H9 (cell line): ENCODE measurements around the gene SLC35B2. TPM values are rescaled to one million over a fixed set of nuclear protein-coding genes. Genes with fewer than 3 reads are reported as not detected.

Experiments used
- DNase-seq: peaks from one replicate; pipeline ENCODE4 v3.0.0-alpha.2; 2017
- H2AFZ ChIP-seq: one replicate; pipeline ENCODE4 v1.6.1; 2013; ENCODE audit warnings: mild to moderate bottlenecking, low read length, control low read depth, moderate library complexity
- H2AK5ac ChIP-seq: 2 replicates; pipeline ENCODE4 v1.6.1; 2013; ENCODE audit warnings: low read length, control low read depth, mixed read lengths; ENCODE audit not compliant: insufficient read length
- H2BK120ac ChIP-seq: one replicate; pipeline ENCODE4 v1.6.1; 2013; ENCODE audit warnings: low read depth, mild to moderate bottlenecking, low read length, control low read depth, inconsistent platforms; ENCODE audit not compliant: poor library complexity, severe bottlenecking
- H2BK12ac ChIP-seq: 2 replicates; pipeline ENCODE4 v1.6.1; 2013; ENCODE audit warnings: low read length, control low read depth, mixed read lengths, low read depth; ENCODE audit not compliant: insufficient read length
- H2BK15ac ChIP-seq: 2 replicates; pipeline ENCODE4 v1.6.1; 2013; ENCODE audit warnings: low read depth, low read length, control low read depth
- H2BK20ac ChIP-seq: one replicate; pipeline ENCODE4 v1.6.1; 2013; ENCODE audit warnings: low read depth, mild to moderate bottlenecking, low read length, control low read depth, inconsistent platforms; ENCODE audit not compliant: poor library complexity, severe bottlenecking
- H2BK5ac ChIP-seq: 2 replicates; pipeline ENCODE4 v1.6.1; 2013; ENCODE audit warnings: low read length, control low read depth, mixed read lengths; ENCODE audit not compliant: insufficient read length
- H3K14ac ChIP-seq: 2 replicates; pipeline ENCODE4 v1.6.1; 2013; ENCODE audit warnings: low read length, control low read depth; ENCODE audit not compliant: insufficient read depth
- H3K18ac ChIP-seq: 2 replicates; pipeline ENCODE4 v1.6.1; 2013; ENCODE audit warnings: low read depth, mild to moderate bottlenecking, mixed read lengths, low read length, control low read depth; ENCODE audit not compliant: insufficient read length
- H3K23ac ChIP-seq: 2 replicates; pipeline ENCODE4 v1.6.1; 2013; ENCODE audit warnings: low read length, control low read depth, mixed read lengths, low read depth; ENCODE audit not compliant: insufficient read length
- H3K23me2 ChIP-seq: 2 replicates; pipeline ENCODE4 v1.6.1; 2013; ENCODE audit warnings: low read depth, mild to moderate bottlenecking, mixed read lengths, low read length, control low read depth; ENCODE audit not compliant: insufficient read length, poor library complexity, severe bottlenecking
- H3K27ac ChIP-seq: 2 replicates; pipeline ENCODE4 v1.5.1; 2013; ENCODE audit warnings: low read length, control low read depth, mixed read lengths, low read depth; ENCODE audit not compliant: insufficient read length
- H3K27me3 ChIP-seq: 2 replicates; pipeline ENCODE4 v1.6.1; 2013; ENCODE audit warnings: low read length, control low read depth, inconsistent platforms; ENCODE audit not compliant: insufficient read depth
- H3K4ac ChIP-seq: 2 replicates; pipeline ENCODE4 v1.6.1; 2013; ENCODE audit warnings: low read depth, mild to moderate bottlenecking, control low read depth, inconsistent platforms, low read length, moderate library complexity
- H3K4me1 ChIP-seq: 2 replicates; pipeline ENCODE4 v1.6.1; 2013; ENCODE audit warnings: low read length, control low read depth, inconsistent platforms; ENCODE audit not compliant: insufficient read depth
- H3K4me2 ChIP-seq: 2 replicates; pipeline ENCODE4 v1.6.1; 2013; ENCODE audit warnings: low read length, control low read depth, mixed read lengths; ENCODE audit not compliant: insufficient read length, insufficient read depth
- H3K56ac ChIP-seq: 2 replicates; pipeline ENCODE4 v1.6.1; 2013; ENCODE audit warnings: low read depth, mild to moderate bottlenecking, mixed read lengths, low read length, control low read depth; ENCODE audit not compliant: insufficient read length
- H3K79me1 ChIP-seq: 2 replicates; pipeline ENCODE4 v1.6.1; 2013; ENCODE audit warnings: low read depth, mild to moderate bottlenecking, moderate library complexity, low read length, control low read depth, inconsistent platforms; ENCODE audit not compliant: insufficient read depth, poor library complexity, severe bottlenecking
- H3K79me2 ChIP-seq: 2 replicates; pipeline ENCODE4 v1.6.1; 2013; ENCODE audit warnings: low read length, control low read depth, inconsistent platforms; ENCODE audit not compliant: insufficient read depth
- H3K9ac ChIP-seq: 2 replicates; pipeline ENCODE4 v1.6.1; 2013; ENCODE audit warnings: low read length, control low read depth, mixed read lengths; ENCODE audit not compliant: insufficient read length; ENCODE audit errors: extremely low read depth
- H3K9me3 ChIP-seq: one replicate; pipeline ENCODE4 v1.6.1; 2013; ENCODE audit warnings: low read depth, low read length, inconsistent platforms; ENCODE audit not compliant: control insufficient read depth
- H3T11ph ChIP-seq: one replicate; pipeline ENCODE4 v1.6.1; 2013; ENCODE audit warnings: mild to moderate bottlenecking, low read length, control low read depth, inconsistent platforms
- H4K20me1 ChIP-seq: one replicate; pipeline ENCODE4 v1.6.1; 2013; ENCODE audit not compliant: control insufficient read depth, insufficient read length, insufficient read depth
- H4K5ac ChIP-seq: 2 replicates; pipeline ENCODE4 v1.6.1; 2013; ENCODE audit warnings: low read depth, mild to moderate bottlenecking, mixed read lengths, low read length, control low read depth; ENCODE audit not compliant: insufficient read length
- H4K8ac ChIP-seq: replicated peaks from 2 replicates; pipeline ENCODE4 v1.6.1; 2013; ENCODE audit warnings: low read length, control low read depth, mixed read lengths, low read depth; ENCODE audit not compliant: insufficient read length
- H4K91ac ChIP-seq: 2 replicates; pipeline ENCODE4 v1.6.1; 2013; ENCODE audit warnings: low read depth, mild to moderate bottlenecking, moderate library complexity, mixed read lengths, low read length, control low read depth; ENCODE audit not compliant: insufficient read length
- H3K27ac Mint-ChIP-seq, 3 experiments: 2 replicates in 2 of 3; 3 replicates in 1 of 3; pipeline ENCODE4 v1.8.0; 2020 to 2021; ENCODE audit warnings: mixed read lengths in 3 of 3, mild to moderate bottlenecking in 1 of 3, moderate library complexity in 1 of 3
- H3K27me3 Mint-ChIP-seq: 2 replicates; pipeline ENCODE4 v1.8.0; 2021; ENCODE audit warnings: low read depth, mild to moderate bottlenecking, moderate library complexity, mixed read lengths
- H3K36me3 Mint-ChIP-seq, 3 experiments: 2 replicates in 2 of 3; 3 replicates in 1 of 3; pipeline ENCODE4 v1.8.0; 2020 to 2021; ENCODE audit warnings: low read depth in 3 of 3, mixed read lengths in 3 of 3; ENCODE audit not compliant: insufficient read depth in 1 of 3
- H3K4me1 Mint-ChIP-seq, 2 experiments: 2 replicates each; pipeline ENCODE4 v1.8.0; 2020; ENCODE audit warnings: mixed read lengths in 2 of 2
- H3K4me3 Mint-ChIP-seq, 2 experiments: 2 replicates in 1 of 2; 3 replicates in 1 of 2; pipeline ENCODE4 v1.8.0; 2020 to 2021; ENCODE audit warnings: mild to moderate bottlenecking in 2 of 2, mixed read lengths in 2 of 2, moderate library complexity in 1 of 2
- H3K9me3 Mint-ChIP-seq, 2 experiments: 2 replicates in 1 of 2; 3 replicates in 1 of 2; pipeline ENCODE4 v1.8.0; 2020; ENCODE audit warnings: mild to moderate bottlenecking in 2 of 2, mixed read lengths in 2 of 2, moderate library complexity in 1 of 2
- CTCF ChIP-seq: fragments of 200-600 bp; sonication (generic); conservative IDR thresholded peaks from 3 replicates; pipeline ENCODE4 v1.8.0; 2021; ENCODE audit warnings: antibody characterized with exemption, mild to moderate bottlenecking
- WGBS: extraction: QIAGEN DNeasy Blood & Tissue Kit; methylation state at CpG from one replicate; pipeline ENCODE4 v1.1.7; 2013; ENCODE audit warnings: missing lambda C conversion rate, low lambda C conversion rate, mixed read lengths; ENCODE audit not compliant: insufficient read length; ENCODE audit errors: extremely low coverage; 5-methylcytosine and 5-hydroxymethylcytosine counted together
- total RNA-seq: library from RNA; stranded (reverse); gene quantifications from 2 replicates; pipeline ENCODE4 v1.2.1, GENCODE V29; 2021

SLC35B2 gene
- total RNA-seq, 1 experiment from 2014 or later, result 34.5 TPM

GRCh38 chr6:44247338-44248302 is 9.7 kb downstream of the SLC35B2 start:
- Histone ChIP-seq H4K8ac (no peak overlapping the region), H2BK20ac (no peak overlapping the region), H4K20me1 (no peaks in the 10 kb centered on the region), H3K4me2 (peak overlapping the region; percentile 76), H3K23ac (no peak overlapping the region), H2BK15ac (no peak overlapping the region), H3K14ac (peak overlapping the region; percentile 86), H3K79me1 (no peaks in the 10 kb centered on the region), H3K4me1 (peaks cover 12% of the 10 kb centered on the region; the same call in 1 of the 2 replicates), H3K9ac (peak overlapping the region; percentile 98), H2AK5ac (no peak overlapping the region), H3K9me3 (no peaks in the 10 kb centered on the region), H3K27ac (no peak overlapping the region), H2BK5ac (no peak overlapping the region), H3K18ac (peak overlapping the region; percentile 64), H3K23me2 (peaks cover 10% of the 10 kb centered on the region), H3K4ac (no peak overlapping the region; the same call in 1 of the 2 replicates), H2BK12ac (no peak overlapping the region), H4K5ac (no peak overlapping the region), H3T11ph (no peak overlapping the region), H2AFZ (no peak overlapping the region), H2BK120ac (no peak overlapping the region), H3K56ac (no peak overlapping the region), H3K27me3 (no peaks in the 10 kb centered on the region), H4K91ac (no peak overlapping the region), H3K79me2 (peaks cover 27% of the 10 kb centered on the region)
- H3K4me1 Mint-ChIP-seq, result peaks cover 40 to 43% of the 10 kb centered on the region in 2 experiments
- DNase-seq, result no peak
- no CpG with 5 or more reads among the region's 52 CpGs for WGBS
- H3K36me3 Mint-ChIP-seq, result peaks cover 52 to 58% (median 56%) of the 10 kb centered on the region in 3 experiments
- peaks cover 12% of the 10 kb centered on the region for H3K27me3 Mint-ChIP-seq
- no peak for TF ChIP-seq CTCF
- H3K9me3 Mint-ChIP-seq, result peaks cover 3 to 4% of the 10 kb centered on the region in 2 experiments; a peak in 3 of 5 replicates
- H3K4me3 Mint-ChIP-seq, result peak overlapping the region; percentile 99 to 100
- H3K27ac Mint-ChIP-seq, result peak overlapping the region; percentile 97 to 100 (median 98)
